GM12878 (cell line): ENCODE data around the gene JAG2. TPM values are rescaled to one million over a fixed set of nuclear protein-coding genes. Genes with fewer than 3 reads are reported as not detected.

Experiments
- ATAC-seq: fragments of 200-7000 bp; cut with Tn5 transposase; 3 replicates; pipeline ENCODE4 v1.9.1; 2020; ENCODE audit warnings: mild to moderate bottlenecking, moderate library complexity
- BruUV-seq: library from RNA; stranded (reverse); fragments of 400-500 nt; replicated peaks from 2 replicates; lab custom pipeline; 2021; lab: Mats Ljungman, UMichigan
- CTCF ChIA-PET: fragments of 300-600 bp; sonication (Branson Sonifier 250); formaldehyde crosslinking; extraction: SDS; loops from one replicate; lab custom pipeline; 2021; ENCODE audit warnings: inconsistent platforms; lab: Yijun Ruan, JAX
- POLR2A ChIA-PET: fragments of 350-600 bp; formaldehyde crosslinking; extraction: SDS; loops from one replicate; lab custom pipeline; 2021; ENCODE audit warnings: inconsistent platforms; lab: Charles Lee
- RAD21 ChIA-PET: fragments of 300-600 bp; sonication (Branson Sonifier 250); formaldehyde crosslinking; loops from one replicate; lab custom pipeline; 2023; ENCODE audit warnings: antibody characterized with exemption; ENCODE audit not compliant: unreplicated experiment; lab: Charles Lee
- SMC1A ChIA-PET: fragments of 300-600 bp; sonication (Branson Sonifier 250); formaldehyde crosslinking; loops from one replicate; lab custom pipeline; 2023; ENCODE audit not compliant: unreplicated experiment, uncharacterized antibody; lab: Charles Lee
- DNase-seq: peaks from one replicate; pipeline ENCODE4 v3.0.0-alpha.2; 2011; ENCODE audit warnings: low read depth, low spot score
- FAIRE-seq: peaks from 3 replicates; lab custom pipeline; 2011; peaks lifted over from hg19 to GRCh38; lab: Jason Lieb, UNC
- H2AFZ ChIP-seq: 2 replicates; pipeline ENCODE4 v1.6.0; 2011; ENCODE audit warnings: low read depth, low read length, control low read depth; ENCODE audit not compliant: control insufficient read depth
- H3K27ac ChIP-seq: 2 replicates; pipeline ENCODE4 v1.5.1; 2011; ENCODE audit warnings: control low read depth; ENCODE audit not compliant: control insufficient read depth, insufficient read depth
- H3K27me3 ChIP-seq, 2 experiments: replicated peaks in 1 of 2; 2 replicates each; pipeline versions ENCODE4 v1.6.0 to v1.6.1; 2011; ENCODE audit warnings: low read length in 1 of 2; ENCODE audit not compliant: control insufficient read depth in 2 of 2, insufficient read depth in 2 of 2
- H3K36me3 ChIP-seq, 2 experiments: 2 replicates each; pipeline ENCODE4 v1.5.1; 2011; ENCODE audit warnings: low read length in 1 of 2; ENCODE audit not compliant: control insufficient read depth in 2 of 2, insufficient read depth in 2 of 2
- H3K4me1 ChIP-seq: 2 replicates; pipeline ENCODE4 v1.6.1; 2011; ENCODE audit warnings: mild to moderate bottlenecking, low read length, moderate library complexity, mixed read lengths; ENCODE audit not compliant: control insufficient read depth, insufficient read depth
- H3K4me2 ChIP-seq: 2 replicates; pipeline ENCODE4 v1.6.0; 2011; ENCODE audit warnings: control low read depth; ENCODE audit not compliant: control insufficient read depth, insufficient read depth
- H3K4me3 ChIP-seq: fragments of 200-600 bp; sonication (generic); 2 replicates; pipeline ENCODE4 v1.5.1; 2016
- H3K79me2 ChIP-seq: 2 replicates; pipeline ENCODE4 v1.6.0; 2011; ENCODE audit warnings: low read length; ENCODE audit not compliant: control insufficient read depth, insufficient read depth
- H3K9ac ChIP-seq: 2 replicates; pipeline ENCODE4 v1.8.0; 2011; ENCODE audit warnings: low read length, control low read depth, mixed read lengths; ENCODE audit not compliant: control insufficient read depth, insufficient read depth
- H3K9me3 ChIP-seq: replicated peaks from 3 replicates; pipeline ENCODE4 v1.5.1; 2011; ENCODE audit warnings: mild to moderate bottlenecking, low read length; ENCODE audit not compliant: control insufficient read depth, insufficient read depth
- H4K20me1 ChIP-seq: 2 replicates; pipeline ENCODE4 v1.6.0; 2011; ENCODE audit not compliant: control insufficient read depth, insufficient read depth
- NRF1 ChIP-seq: conservative IDR thresholded peaks from 2 replicates; pipeline ENCODE4 v1.6.1; 2011; ENCODE audit warnings: mild to moderate bottlenecking, low read depth, low read length, improper control_type of control experiment
- RB1 ChIP-seq: fragments of 450-650 bp; formaldehyde crosslinking; IDR thresholded peaks from 2 replicates; pipeline ENCODE4 v1.6.1; 2017; ENCODE audit warnings: mild to moderate bottlenecking, borderline replicate concordance
- SRF ChIP-seq, 2 experiments: IDR thresholded peaks; 2 replicates each; pipeline ENCODE4 v1.6.1; 2011; ENCODE audit warnings: low read depth in 2 of 2, low read length in 2 of 2, mild to moderate bottlenecking in 1 of 2, moderate library complexity in 1 of 2
- WGBS: methylation state at CpG from one replicate; pipeline ENCODE4 v1.1.6; 2016; ENCODE audit warnings: low lambda C conversion rate; ENCODE audit not compliant: insufficient replicate concordance, insufficient coverage; ENCODE audit errors: missing lambda C conversion rate; 5-methylcytosine and 5-hydroxymethylcytosine counted together
- in situ Hi-C: fragments of 300-500 bp; cut with MboI; formaldehyde crosslinking; loops from 9 replicates; pipeline ENCODE4 v1.14.3; 2018; ENCODE audit warnings: mixed read lengths
- intact Hi-C: fragments of 100-400 bp; cut with micrococcal nuclease; formaldehyde crosslinking; loops from one replicate; pipeline ENCODE4 v1.14.2; 2022; ENCODE audit not compliant: unreplicated experiment
- polyA plus RNA-seq, 11 experiments: library from polyadenylated mRNA; depleted of rRNA in 4 of 11; unstranded in 6 of 11; stranded (reverse) in 5 of 11; fragments of >200 nt; fragmentation: Nextera tagmentation in 4 of 11; fragmentation: Illumina TruSeq in 1 of 11; extraction: Ambion mirVana in 4 of 11; extraction: Trizol in 1 of 11; gene quantifications; 1 replicate in 1 of 11; 2 replicates in 10 of 11; pipeline versions ENCODE4 v1.2.1 to v1.2.3, GENCODE V29; 2011 to 2016; ENCODE audit warnings: inconsistent platforms in 2 of 11, missing spikeins in 2 of 11, low read depth in 1 of 11
- total RNA-seq, 4 experiments: library from RNA; depleted of rRNA in 3 of 4; stranded (reverse); fragments of >200 nt in 3 of 4; fragmentation: Illumina TruSeq in 1 of 4; extraction: Trizol in 1 of 4; gene quantifications; 2 replicates each; pipeline versions ENCODE4 v1.2.1 to v1.2.3, GENCODE V29; 2013 to 2021
- TF ChIP-seq, protein P1 (sequence below): fragments of 450-650 bp; IDR thresholded peaks from 2 replicates; pipeline ENCODE4 v1.6.1; 2014; ENCODE audit warnings: mild to moderate bottlenecking
- TF ChIP-seq, protein P2 (sequence below): fragments of 450-650 bp; IDR thresholded peaks from 2 replicates; pipeline ENCODE4 v1.6.1; 2016; ENCODE audit warnings: mild to moderate bottlenecking, moderate library complexity, borderline replicate concordance

JAG2 gene
- total and polyA plus RNA-seq, 10 of the 15 experiments (the other 5 are each of a cell fraction or from before 2014, with no cell fraction given) = 0.04 to 0.14 (median 0.06) TPM; not detected in 5

DNA sequence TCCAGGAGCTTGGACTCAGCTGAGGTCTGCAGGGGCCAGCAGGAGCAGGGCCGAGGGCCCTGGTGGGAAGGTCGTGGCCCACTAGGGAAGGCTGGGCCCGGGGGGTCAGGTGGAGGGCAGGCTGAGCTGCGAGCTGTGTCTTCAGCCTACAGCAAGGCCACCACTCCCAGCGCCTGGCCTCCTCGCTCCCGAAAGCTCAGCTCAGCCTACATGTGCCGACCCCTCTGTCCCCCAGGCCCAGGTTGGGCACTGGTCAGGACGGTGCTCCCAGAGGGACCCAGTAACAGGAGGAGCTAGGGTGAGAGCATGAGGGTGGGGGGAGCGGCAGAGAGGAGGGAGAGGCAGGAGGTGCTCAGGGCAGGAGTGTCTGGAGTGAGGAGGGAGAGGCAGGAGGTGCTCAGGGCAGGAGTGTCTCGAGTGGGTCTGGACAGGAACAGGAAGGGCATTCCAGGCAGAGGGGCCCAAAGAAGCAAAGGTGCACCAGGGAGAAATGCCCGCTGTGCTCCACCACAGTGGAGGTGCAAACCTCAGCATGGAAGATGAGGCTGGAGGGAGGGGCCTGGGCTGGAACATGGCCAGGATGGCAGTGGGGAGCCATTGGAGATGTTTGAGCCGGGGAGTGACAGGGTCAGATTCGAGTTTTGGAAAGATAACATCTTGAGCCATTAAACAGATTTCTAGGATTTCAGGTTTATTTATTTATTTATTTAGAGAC is 74.2 kb downstream of the JAG2 start:
- no peaks in the 10 kb centered on the region for H3K79me2 ChIP-seq
- peak overlapping the region; percentile 81 for H2AFZ ChIP-seq
- no peaks in the 10 kb centered on the region for H3K27me3 ChIP-seq
- ATAC-seq = no peak
- no peak overlapping the region for H3K9ac ChIP-seq
- whole genome bisulfite sequencing = 52% methylated on average over 14 of the region's 14 CpGs
- in situ Hi-C loops = no loop called here
- ChIA-PET CTCF (interaction anchor here (1.0 kb wide), 1 partner anchor 8 kb away, joined by 7 read pairs; no protein-coding TSS in a partner anchor), RAD21 (no interaction called here)
- H3K27ac ChIP-seq = no peak overlapping the region
- H3K9me3 ChIP-seq = no peaks in the 10 kb centered on the region; the same call in 2 of the 3 replicates
- no peaks in the 10 kb centered on the region for H4K20me1 ChIP-seq
- no peak for DNase-seq
- TF ChIP-seq RB1 = no peak
- TF ChIP-seq, protein P1, sequence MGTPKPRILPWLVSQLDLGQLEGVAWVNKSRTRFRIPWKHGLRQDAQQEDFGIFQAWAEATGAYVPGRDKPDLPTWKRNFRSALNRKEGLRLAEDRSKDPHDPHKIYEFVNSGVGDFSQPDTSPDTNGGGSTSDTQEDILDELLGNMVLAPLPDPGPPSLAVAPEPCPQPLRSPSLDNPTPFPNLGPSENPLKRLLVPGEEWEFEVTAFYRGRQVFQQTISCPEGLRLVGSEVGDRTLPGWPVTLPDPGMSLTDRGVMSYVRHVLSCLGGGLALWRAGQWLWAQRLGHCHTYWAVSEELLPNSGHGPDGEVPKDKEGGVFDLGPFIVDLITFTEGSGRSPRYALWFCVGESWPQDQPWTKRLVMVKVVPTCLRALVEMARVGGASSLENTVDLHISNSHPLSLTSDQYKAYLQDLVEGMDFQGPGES = no peak
- TF ChIP-seq, protein P2, sequence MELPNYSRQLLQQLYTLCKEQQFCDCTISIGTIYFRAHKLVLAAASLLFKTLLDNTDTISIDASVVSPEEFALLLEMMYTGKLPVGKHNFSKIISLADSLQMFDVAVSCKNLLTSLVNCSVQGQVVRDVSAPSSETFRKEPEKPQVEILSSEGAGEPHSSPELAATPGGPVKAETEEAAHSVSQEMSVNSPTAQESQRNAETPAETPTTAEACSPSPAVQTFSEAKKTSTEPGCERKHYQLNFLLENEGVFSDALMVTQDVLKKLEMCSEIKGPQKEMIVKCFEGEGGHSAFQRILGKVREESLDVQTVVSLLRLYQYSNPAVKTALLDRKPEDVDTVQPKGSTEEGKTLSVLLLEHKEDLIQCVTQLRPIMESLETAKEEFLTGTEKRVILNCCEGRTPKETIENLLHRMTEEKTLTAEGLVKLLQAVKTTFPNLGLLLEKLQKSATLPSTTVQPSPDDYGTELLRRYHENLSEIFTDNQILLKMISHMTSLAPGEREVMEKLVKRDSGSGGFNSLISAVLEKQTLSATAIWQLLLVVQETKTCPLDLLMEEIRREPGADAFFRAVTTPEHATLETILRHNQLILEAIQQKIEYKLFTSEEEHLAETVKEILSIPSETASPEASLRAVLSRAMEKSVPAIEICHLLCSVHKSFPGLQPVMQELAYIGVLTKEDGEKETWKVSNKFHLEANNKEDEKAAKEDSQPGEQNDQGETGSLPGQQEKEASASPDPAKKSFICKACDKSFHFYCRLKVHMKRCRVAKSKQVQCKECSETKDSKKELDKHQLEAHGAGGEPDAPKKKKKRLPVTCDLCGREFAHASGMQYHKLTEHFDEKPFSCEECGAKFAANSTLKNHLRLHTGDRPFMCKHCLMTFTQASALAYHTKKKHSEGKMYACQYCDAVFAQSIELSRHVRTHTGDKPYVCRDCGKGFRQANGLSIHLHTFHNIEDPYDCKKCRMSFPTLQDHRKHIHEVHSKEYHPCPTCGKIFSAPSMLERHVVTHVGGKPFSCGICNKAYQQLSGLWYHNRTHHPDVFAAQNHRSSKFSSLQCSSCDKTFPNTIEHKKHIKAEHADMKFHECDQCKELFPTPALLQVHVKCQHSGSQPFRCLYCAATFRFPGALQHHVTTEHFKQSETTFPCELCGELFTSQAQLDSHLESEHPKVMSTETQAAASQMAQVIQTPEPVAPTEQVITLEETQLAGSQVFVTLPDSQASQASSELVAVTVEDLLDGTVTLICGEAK = peak; percentile 44
- TF ChIP-seq NRF1 = no peak
- TF ChIP-seq SRF (IDR thresholded peaks at IDR 0.05; ENCODE audit: low read depth in 2 of 2, low read length in 2 of 2) = no peak
- TF ChIP-seq, all 136 proteins: peak for 1
- intact Hi-C loops = loop anchor here (5.0 to 10.0 kb wide), 2 partner anchors 70 to 108 kb away; partner anchors contain the start of gene JAG2
- H3K4me3 ChIP-seq = peak overlapping the region; percentile 91; the same call in 1 of the 2 replicates
- peak overlapping the region; percentile 92 for H3K4me2 ChIP-seq
- FAIRE-seq = no peak
- BruUV-seq = no TSS peak
- SMC1A ChIA-PET = interaction anchor here (1.6 kb wide), 1 partner anchor 178 kb away, joined by 3 read pairs; no protein-coding TSS in a partner anchor
- no peaks in the 10 kb centered on the region for H3K36me3 ChIP-seq
- H3K4me1 ChIP-seq = peaks cover 10% of the 10 kb centered on the region
- POLR2A ChIA-PET = interaction anchor here (0.7 kb wide), 1 partner anchor 55 kb away, joined by 3 read pairs; no protein-coding TSS in a partner anchor
